K562 (cell line): ENCODE results near the gene RABL6. TPM values are rescaled to one million over a fixed set of nuclear protein-coding genes. Genes with fewer than 3 reads are reported as not detected.
A peak's percentile ranks its signal among the peaks of the same experiment; 100 is the strongest.

Source experiments
- ATAC-seq: fragments of 200-7000 bp; cut with Tn5 transposase; 3 replicates; pipeline ENCODE4 v1.9.1; 2020; ENCODE audit warnings: moderate library complexity
- BruUV-seq: library from RNA; stranded (reverse); fragments of 400-500 nt; replicated peaks from 2 replicates; lab custom pipeline; 2021; lab: Mats Ljungman, UMichigan
- CTCF ChIA-PET: fragments of 300-600 bp; formaldehyde crosslinking; extraction: SDS; loops from one replicate; lab custom pipeline; 2021; ENCODE audit warnings: low intra/inter-chr PET ratio; lab: Yijun Ruan, JAX
- POLR2A ChIA-PET: fragments of 300-600, 350-650 bp; sonication (Branson Sonifier 250); formaldehyde crosslinking; extraction: SDS; loops from one replicate; lab custom pipeline; 2021; ENCODE audit warnings: antibody characterized with exemption, inconsistent platforms; lab: Yijun Ruan, JAX
- DNase-seq, 4 experiments: peaks; one replicate each; pipeline versions ENCODE4 v3.0.0 to v3.0.0-alpha.2; 2011 to 2018; ENCODE audit warnings: low spot score in 3 of 4, mixed read lengths in 3 of 4; ENCODE audit errors: extremely low read depth in 1 of 4
- FAIRE-seq: peaks from 2 replicates; lab custom pipeline; 2011; peaks lifted over from hg19 to GRCh38; lab: Jason Lieb, UNC
- H2AFZ ChIP-seq: 2 replicates; pipeline ENCODE4 v1.6.0; 2011; ENCODE audit warnings: low read depth, low read length, control low read depth, inconsistent platforms
- H3K27ac ChIP-seq: fragments of 200-600 bp; 3 replicates; pipeline ENCODE4 v1.8.0; 2011; ENCODE audit warnings: low read depth, mild to moderate bottlenecking, control low read depth, inconsistent platforms, low read length, moderate library complexity, mixed read lengths; ENCODE audit errors: extremely low read depth
- H3K27me3 ChIP-seq, 2 experiments: fragments of 300-600 bp in 1 of 2; 2 replicates in 1 of 2; 3 replicates in 1 of 2; pipeline versions ENCODE4 v1.6.0 to v1.8.0; 2011; ENCODE audit warnings: inconsistent platforms in 2 of 2, low read length in 2 of 2, mild to moderate bottlenecking in 1 of 2, mixed read lengths in 1 of 2, moderate library complexity in 1 of 2; ENCODE audit not compliant: control insufficient read depth in 2 of 2, insufficient read depth in 2 of 2
- H3K36me3 ChIP-seq: fragments of 300-600 bp; 3 replicates; pipeline ENCODE4 v1.8.0; 2011; ENCODE audit warnings: mild to moderate bottlenecking, low read length, inconsistent platforms; ENCODE audit not compliant: control insufficient read depth, insufficient read depth
- H3K4me1 ChIP-seq, 2 experiments: fragments of 200-600 bp in 1 of 2; replicated peaks in 1 of 2; 2 replicates in 1 of 2; 3 replicates in 1 of 2; pipeline versions ENCODE4 v1.5.1 to v1.8.0; 2011; ENCODE audit warnings: inconsistent platforms in 2 of 2, low read length in 2 of 2, mild to moderate bottlenecking in 1 of 2, mixed read lengths in 1 of 2, moderate library complexity in 1 of 2; ENCODE audit not compliant: control insufficient read depth in 2 of 2, insufficient read depth in 2 of 2
- H3K4me2 ChIP-seq: 2 replicates; pipeline ENCODE4 v1.6.1; 2011; ENCODE audit warnings: low read length, control low read depth, inconsistent platforms, mixed read lengths; ENCODE audit not compliant: insufficient read depth
- H3K4me3 ChIP-seq: fragments of 200-600 bp; sonication (generic), shearing (Covaris generic); 2 replicates; pipeline ENCODE4 v1.5.1; 2016; ENCODE audit warnings: control low read depth, inconsistent platforms
- H3K79me2 ChIP-seq: fragments of 200-600 bp; 3 replicates; pipeline ENCODE4 v1.8.0; 2011; ENCODE audit warnings: low read length, inconsistent platforms; ENCODE audit not compliant: control insufficient read depth, insufficient read depth
- H3K9ac ChIP-seq, 2 experiments: 2 replicates each; pipeline versions ENCODE4 v1.6.0 to v1.6.1; 2011; ENCODE audit warnings: low read depth in 2 of 2, low read length in 2 of 2, control low read depth in 1 of 2, inconsistent platforms in 1 of 2, mild to moderate bottlenecking in 1 of 2, mixed read lengths in 1 of 2; ENCODE audit not compliant: insufficient read depth in 1 of 2
- H3K9me1 ChIP-seq: one replicate; pipeline ENCODE4 v1.6.0; 2011; ENCODE audit warnings: inconsistent platforms, mild to moderate bottlenecking, low read length, moderate library complexity; ENCODE audit not compliant: control insufficient read depth, insufficient read depth
- H3K9me3 ChIP-seq: replicated peaks from 2 replicates; pipeline ENCODE4 v1.5.1; 2011; ENCODE audit warnings: low read depth, low read length, inconsistent platforms; ENCODE audit not compliant: control insufficient read depth, insufficient read depth
- H4K20me1 ChIP-seq: replicated peaks from 2 replicates; pipeline ENCODE4 v1.6.1; 2011; ENCODE audit warnings: low read length, inconsistent platforms, mixed read lengths; ENCODE audit not compliant: control insufficient read depth, insufficient read depth
- FOXJ3 ChIP-seq: sonication (generic); formaldehyde crosslinking; IDR thresholded peaks from 2 replicates; pipeline ENCODE4 v1.4.0; 2020; ENCODE audit warnings: mild to moderate bottlenecking, missing genetic modification reagents
- LARP7 ChIP-seq: fragments of 450-650 bp; IDR thresholded peaks from 2 replicates; pipeline ENCODE4 v1.6.1; 2016
- LCOR ChIP-seq: sonication (generic); formaldehyde crosslinking; IDR thresholded peaks from 2 replicates; pipeline ENCODE4 v1.8.0; 2022; ENCODE audit warnings: mild to moderate bottlenecking, missing genetic modification reagents
- POLR2G ChIP-seq: fragments of 200-400 bp; formaldehyde crosslinking; IDR thresholded peaks from 2 replicates; pipeline ENCODE4 v1.6.1; 2017; ENCODE audit warnings: low read depth, mild to moderate bottlenecking, antibody characterized with exemption, low read length, moderate library complexity
- RBFOX2 ChIP-seq: fragments of 200-400 bp; formaldehyde crosslinking; IDR thresholded peaks from 2 replicates; pipeline ENCODE4 v1.6.1; 2017; ENCODE audit warnings: low read depth, mild to moderate bottlenecking, low read length, moderate library complexity
- STAG1 ChIP-seq: sonication (generic); formaldehyde crosslinking; IDR thresholded peaks from 2 replicates; pipeline ENCODE4 v1.5.0; 2020; ENCODE audit warnings: missing genetic modification reagents, borderline replicate concordance
- TCF7 ChIP-seq: sonication (generic); IDR thresholded peaks from 2 replicates; pipeline ENCODE4 v1.6.1; 2016; ENCODE audit warnings: antibody characterized with exemption, borderline replicate concordance
- ZBTB7A ChIP-seq: IDR thresholded peaks from 2 replicates; pipeline ENCODE4 v1.6.1; 2011; ENCODE audit warnings: low read depth, mild to moderate bottlenecking, low read length, moderate library complexity, borderline replicate concordance; ENCODE audit not compliant: control insufficient read depth
- WGBS: fragments of 100-300 bp; shearing (Covaris generic); methylation state at CpG from one replicate; pipeline ENCODE4 v1.1.6; 2016; ENCODE audit warnings: low coverage, mixed read lengths; ENCODE audit not compliant: insufficient coverage; ENCODE audit errors: missing lambda C conversion rate; 5-methylcytosine and 5-hydroxymethylcytosine counted together
- in situ Hi-C: fragments of 300-500 bp; cut with MboI; formaldehyde crosslinking; loops from 4 replicates; pipeline ENCODE4 v1.15.0; 2018; ENCODE audit warnings: inconsistent platforms, mixed read lengths
- intact Hi-C: fragments of 100-400 bp; cut with micrococcal nuclease; formaldehyde crosslinking; loops from 2 replicates; pipeline ENCODE4 v1.14.2; 2022
- polyA plus RNA-seq, 8 experiments: library from polyadenylated mRNA; depleted of rRNA in 4 of 8; stranded (reverse) in 5 of 8; unstranded in 3 of 8; fragments of >200 nt; fragmentation: Nextera tagmentation in 2 of 8; fragmentation: Illumina TruSeq in 1 of 8; extraction: Ambion mirVana in 2 of 8; extraction: Trizol in 1 of 8; gene quantifications; 2 replicates each; pipeline versions ENCODE4 v1.2.1 to v1.2.3, GENCODE V29; 2011 to 2014; ENCODE audit warnings: inconsistent platforms in 1 of 8, missing spikeins in 1 of 8
- total RNA-seq, 7 experiments: library from RNA; depleted of rRNA in 6 of 7; stranded (reverse); fragments of >200 nt in 6 of 7; fragmentation: Illumina TruSeq in 2 of 7; extraction: Trizol in 2 of 7; gene quantifications; 2 replicates each; pipeline versions ENCODE4 v1.2.1 to v1.2.3, GENCODE V29; 2011 to 2021; ENCODE audit warnings: low replicate concordance in 1 of 7

The RABL6 gene
- total and polyA plus RNA-seq, 9 of the 15 experiments (the other 6 are each of a cell fraction or from before 2014, with no cell fraction given) = 5.6 to 181 (median 84.5) TPM

GRCh38 chr9:136889858-136890257, 82.1 kb downstream of the RABL6 start:
- ChIA-PET CTCF (no interaction called here), POLR2A (no interaction called here)
- WGBS = 96% methylated on average over 15 of the region's 42 CpGs
- Histone ChIP-seq H3K9me3 (no peaks in the 10 kb centered on the region; the same call in 1 of the 2 replicates), H3K79me2 (peaks cover 94% of the 10 kb centered on the region), H3K9me1 (peaks cover 2% of the 10 kb centered on the region), H4K20me1 (0 out of 2 replicates have a peak, but pooled peaks cover 18% of the 10 kb centered on the region)
- intact Hi-C loops = no loop called here
- in situ Hi-C loops = no loop called here
- BruUV-seq = no TSS peak
- no peak for TF ChIP-seq LARP7
- peak; percentile 47 for TF ChIP-seq RBFOX2
- TF ChIP-seq POLR2G = 0 out of 2 replicates have a peak, but pooled peaks have one; percentile 44
- no peak for TF ChIP-seq FOXJ3 (CRISPR knock-in tag)
- no peak for TF ChIP-seq LCOR (CRISPR knock-in tag)
- no peak for TF ChIP-seq ZBTB7A
- no peak for TF ChIP-seq STAG1 (CRISPR knock-in tag)
- no peak for TF ChIP-seq TCF7
- TF ChIP-seq, all 486 proteins: peak for 2
- FAIRE-seq = no peak
- H3K36me3 ChIP-seq = peaks cover 56% of the 10 kb centered on the region; the same call in 2 of the 3 replicates
- H2AFZ ChIP-seq = no peak overlapping the region
- H3K4me1 ChIP-seq = peaks cover 11 to 45% of the 10 kb centered on the region in 2 experiments; a peak in 4 of 5 replicates
- H3K4me2 ChIP-seq = no peak overlapping the region
- H3K27ac ChIP-seq = no peak overlapping the region
- ATAC-seq = no peak
- no peaks in the 10 kb centered on the region for H3K27me3 ChIP-seq
- no peak overlapping the region for H3K4me3 ChIP-seq
- DNase-seq = no peak
- H3K9ac ChIP-seq = peak overlapping the region in 1 of 2 experiments; percentile 67; a peak in 2 of 4 replicates
